Activated effector memory CD4-positive, alpha-beta T cell treated with anti-CD3 and anti-CD28 coated beads, Interleukin-2, amount 50 U/mL, for 16 hours (primary cell): ENCODE measurements around the gene VPS35L.
"Not testable (repeated sequence)": the region's sequence is repeated elsewhere in the genome, so short reads cannot be mapped to it uniquely, and the experiment has no call there.

Experiments used
- DNase-seq: peaks from one replicate; pipeline ENCODE4 v3.0.0-alpha.2; 2020

VPS35L gene

GRCh38 chr16:19655242-19655777, 99.8 kb downstream of the VPS35L start:
- DNase-seq: no peak

DNA sequence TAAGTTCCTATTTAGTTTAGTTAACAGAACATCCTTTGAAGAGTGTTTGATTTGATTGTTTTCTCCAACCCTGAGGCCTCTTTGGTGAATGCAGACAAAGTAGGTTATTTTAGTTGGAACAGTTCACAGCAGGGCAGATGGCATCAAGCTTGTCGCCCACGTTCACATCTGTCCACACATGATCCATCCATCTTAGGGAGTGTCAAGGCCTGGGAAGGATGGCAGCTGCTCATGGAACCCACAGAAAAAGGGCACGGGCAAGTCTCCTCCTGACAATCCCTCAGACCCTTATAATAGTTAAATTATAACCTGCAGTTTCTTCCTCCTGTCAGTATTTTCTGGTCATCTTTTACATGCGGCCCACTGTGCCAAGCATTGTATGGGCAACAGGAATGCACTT, 102.3 kb downstream of the VPS35L start:
- DNase-seq: no peak

GRCh38 chr16:19659554-19659953, 104.1 kb downstream of the VPS35L start:
- DNase-seq: no peak

DNA sequence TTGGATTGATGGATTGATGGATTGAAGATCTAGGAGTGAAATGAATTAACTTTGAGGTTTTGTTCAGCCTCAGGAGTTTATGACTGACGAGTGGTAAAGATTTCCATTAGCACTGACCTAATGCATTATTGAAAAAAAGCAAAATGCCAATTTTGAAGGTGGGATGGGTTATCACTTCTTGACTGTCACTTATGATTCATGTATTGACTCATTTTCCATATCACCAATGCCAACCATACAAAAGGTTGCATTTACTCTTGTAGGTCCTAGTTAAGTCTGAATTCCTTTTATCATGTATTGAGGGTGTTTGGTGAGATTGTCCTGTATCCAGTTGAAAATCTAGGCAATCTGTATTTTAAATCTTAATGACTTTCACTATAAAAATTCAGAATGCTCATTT, 104.9 kb downstream of the VPS35L start:
- DNase-seq: no peak

GRCh38 chr16:19662351-19662750, 106.8 kb downstream of the VPS35L start:
- no peak for DNase-seq

GRCh38 chr16:19664166-19664565, 108.7 kb downstream of the VPS35L start:
- DNase-seq: no peak

DNA sequence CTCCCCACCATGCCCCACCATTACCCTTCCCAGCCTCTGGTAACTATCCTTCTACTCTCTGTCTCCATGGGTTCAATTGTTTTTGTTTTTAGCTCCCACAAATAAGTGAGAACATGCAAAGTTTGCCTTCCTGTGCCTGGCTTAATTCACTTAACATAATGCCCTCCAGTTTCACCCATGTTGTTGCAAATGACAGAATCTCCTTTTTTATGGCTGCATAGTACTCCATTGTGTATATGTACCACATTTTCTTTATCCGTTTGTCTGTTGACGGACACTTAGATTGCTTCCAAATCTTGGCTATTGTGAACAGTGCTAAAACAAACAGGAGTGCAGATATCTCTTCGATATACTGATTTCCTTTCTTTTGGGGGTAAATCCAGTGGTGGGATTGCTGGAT, 109.8 kb downstream of the VPS35L start:
- not testable (repeated sequence) for DNase-seq

- no peak for DNase-seq
These were observed 111.0 kb downstream of the VPS35L start for GRCh38 chr16:19666477-19666876.

DNA sequence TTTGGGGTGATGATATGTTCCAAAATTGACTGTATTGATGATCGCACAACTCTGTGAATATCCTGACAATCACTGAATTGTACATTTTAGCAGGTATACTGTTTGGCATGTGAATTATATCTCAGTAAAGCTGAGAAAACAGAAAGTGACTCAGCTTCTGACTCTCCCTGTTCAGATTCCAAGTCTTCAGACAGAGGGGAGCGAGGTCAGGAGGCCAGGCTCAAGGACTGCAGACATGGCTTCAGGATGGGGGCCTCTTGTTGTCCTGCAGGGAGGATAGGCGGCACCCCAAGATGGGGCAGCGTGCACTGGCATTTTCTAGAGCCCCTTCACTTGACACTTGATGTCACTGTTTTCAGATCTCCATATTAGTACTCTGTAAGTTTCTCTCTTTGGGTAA, 116.9 kb downstream of the VPS35L start:
- no peak for DNase-seq

- DNase-seq: no peak
These were observed 119.0 kb downstream of the VPS35L start for GRCh38 chr16:19674485-19674884.

GRCh38 chr16:19677402-19677801, 121.9 kb downstream of the VPS35L start:
- DNase-seq: no peak

DNA sequence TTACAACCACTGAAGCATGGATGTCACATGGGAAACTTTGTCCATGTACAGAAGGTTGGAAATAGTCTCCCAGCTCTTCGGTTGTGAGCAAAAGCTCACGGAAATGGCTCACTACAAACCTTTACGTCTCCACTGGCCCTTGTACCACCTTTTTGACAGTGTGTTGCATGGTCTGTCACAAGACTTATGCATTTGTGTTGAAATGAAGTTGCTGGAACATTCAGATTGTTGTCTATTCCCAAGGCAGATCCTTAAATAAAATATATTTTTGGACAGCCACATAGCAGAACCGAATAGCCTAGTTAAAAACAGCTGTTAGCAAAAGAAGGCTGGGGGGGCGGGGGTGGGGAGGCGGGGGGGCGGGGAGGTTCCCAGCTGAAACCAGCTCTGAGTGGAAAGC, 123.3 kb downstream of the VPS35L start:
- DNase-seq: no peak

- DNase-seq: not testable (repeated sequence)
These were observed 123.8 kb downstream of the VPS35L start for GRCh38 chr16:19679281-19679680.

DNA sequence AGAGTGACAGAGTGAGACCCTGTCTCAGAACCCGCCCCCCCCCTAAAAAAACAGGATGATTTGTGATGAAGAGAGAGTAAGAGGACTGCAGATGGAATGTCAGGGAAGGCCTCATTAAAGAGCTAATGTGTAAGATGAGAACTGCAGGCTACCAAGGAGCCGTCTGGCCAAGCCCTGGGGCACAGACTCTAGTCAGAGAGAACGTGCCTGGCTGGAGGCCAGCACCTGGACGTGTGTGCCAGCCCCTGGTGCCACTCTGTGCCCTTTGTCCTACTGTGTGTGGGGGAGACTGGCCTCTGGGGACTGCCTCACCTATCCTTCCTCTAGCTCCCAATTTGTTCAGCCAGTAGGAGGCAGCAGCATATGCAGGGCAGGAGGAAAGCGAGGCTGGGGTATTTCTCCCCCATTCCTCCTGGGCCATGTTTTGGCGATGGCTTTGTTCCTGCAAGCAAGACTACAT, 125.4 kb downstream of the VPS35L start:
- no peak for DNase-seq

DNA sequence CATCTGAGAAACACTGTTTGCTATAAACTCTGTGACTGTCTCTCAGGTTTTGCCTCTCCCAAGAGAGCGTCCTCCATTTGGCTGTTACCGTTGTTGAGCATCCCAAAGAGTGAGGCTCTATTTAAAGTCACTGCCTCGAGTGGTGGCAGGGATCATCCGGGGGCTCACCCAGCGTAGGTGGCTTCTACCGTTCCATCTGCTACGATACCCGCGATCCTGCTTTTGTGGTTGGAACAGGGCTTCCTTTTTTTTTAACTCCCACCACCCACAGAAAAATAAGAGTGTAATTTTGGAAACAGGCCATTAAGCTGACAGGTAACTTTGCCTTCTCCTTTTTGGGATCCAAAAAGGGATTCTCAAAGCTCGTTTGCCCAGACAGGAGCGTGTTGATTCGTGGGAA, 126.1 kb downstream of the VPS35L start:
- DNase-seq: no peak

- no peak for DNase-seq
These were observed 128.1 kb downstream of the VPS35L start for GRCh38 chr16:19683453-19684236.

DNA sequence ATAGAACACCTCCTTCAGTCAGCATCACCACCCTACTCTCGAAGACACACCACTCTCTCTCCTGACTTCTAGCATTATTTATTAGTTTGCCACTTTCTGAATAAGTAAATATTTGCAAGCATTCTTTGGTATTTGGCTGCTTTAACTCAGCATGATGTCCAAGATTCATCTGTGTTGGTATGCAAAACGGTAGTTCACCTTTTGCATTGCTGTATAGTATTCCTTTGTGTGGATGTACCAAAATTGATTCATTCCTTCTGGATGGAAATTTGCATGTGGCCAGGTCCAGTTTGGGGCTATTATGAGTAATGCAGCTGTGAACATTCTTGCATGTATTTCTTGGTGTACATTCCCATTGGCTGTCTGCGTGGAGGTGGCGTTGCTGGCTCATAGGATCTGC, 129.7 kb downstream of the VPS35L start:
- DNase-seq: no peak

DNA sequence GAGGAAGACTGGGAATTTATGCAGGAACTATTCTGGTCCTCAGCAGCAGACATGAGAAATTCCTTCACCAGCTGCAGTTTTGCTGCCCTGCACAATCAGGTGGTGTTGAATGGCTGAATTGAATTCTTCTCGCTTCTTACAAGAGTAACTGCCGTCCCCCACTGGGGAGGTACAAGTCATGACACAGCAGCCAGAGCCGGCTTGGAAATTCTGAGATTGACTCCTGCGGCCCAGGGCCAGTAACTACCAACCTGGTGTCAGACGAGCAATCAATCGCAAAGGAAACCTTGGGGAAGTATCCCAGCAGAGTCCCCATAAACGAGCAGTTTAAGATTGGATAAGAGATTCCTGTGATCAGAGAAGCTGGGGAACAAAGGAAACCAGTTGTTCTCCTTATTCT, 131.8 kb downstream of the VPS35L start:
- DNase-seq: no peak

DNA sequence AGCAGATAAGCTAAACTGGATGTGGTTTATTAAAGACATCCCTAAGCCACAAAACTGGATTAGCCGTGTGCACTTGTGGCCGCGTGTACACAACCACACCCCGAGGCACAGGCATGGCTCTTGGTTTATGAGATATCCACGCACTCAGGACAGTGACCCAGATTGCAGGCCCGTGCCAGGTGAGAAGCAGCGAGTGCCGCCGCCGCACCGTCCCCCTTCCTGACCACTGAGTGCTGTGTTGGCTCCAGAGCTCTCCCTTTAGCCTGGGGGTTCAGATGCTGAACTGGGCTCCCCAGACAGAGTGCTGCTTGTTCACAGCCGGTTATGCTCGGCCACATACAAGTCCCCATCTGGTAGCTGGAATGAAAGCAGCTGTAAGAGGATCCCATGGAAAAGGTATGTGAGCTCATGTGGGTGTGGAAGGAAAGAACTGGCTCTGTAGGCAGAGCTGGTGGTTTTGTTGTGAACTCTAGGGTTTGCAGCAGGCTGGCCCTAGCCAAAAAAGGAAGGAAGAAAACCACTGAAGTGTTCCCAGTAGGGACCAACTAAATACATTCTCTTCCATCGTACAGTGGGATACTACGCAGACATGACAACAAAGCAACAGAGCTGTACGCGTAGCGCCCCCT, 133.0 kb downstream of the VPS35L start:
- DNase-seq: no peak

DNA sequence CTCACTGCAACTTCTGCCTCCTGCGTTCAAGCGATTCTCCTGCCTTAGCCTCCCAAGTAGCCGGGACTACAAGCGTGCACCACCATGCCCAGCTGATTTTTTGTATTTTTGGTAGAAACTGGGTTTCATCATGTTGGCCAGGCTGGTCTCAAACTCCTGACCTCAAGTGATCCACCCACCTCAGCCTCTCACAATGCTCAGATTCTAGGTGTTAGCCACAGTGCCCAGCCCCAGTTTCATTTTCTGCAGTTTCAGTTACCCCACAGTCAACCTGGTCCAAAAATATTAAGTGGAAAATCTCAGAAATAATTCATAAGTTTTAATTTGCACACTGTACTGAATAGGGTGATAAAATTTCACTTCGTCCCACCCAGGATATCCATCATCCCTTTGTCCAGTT, 133.8 kb downstream of the VPS35L start:
- DNase-seq: no peak

DNA sequence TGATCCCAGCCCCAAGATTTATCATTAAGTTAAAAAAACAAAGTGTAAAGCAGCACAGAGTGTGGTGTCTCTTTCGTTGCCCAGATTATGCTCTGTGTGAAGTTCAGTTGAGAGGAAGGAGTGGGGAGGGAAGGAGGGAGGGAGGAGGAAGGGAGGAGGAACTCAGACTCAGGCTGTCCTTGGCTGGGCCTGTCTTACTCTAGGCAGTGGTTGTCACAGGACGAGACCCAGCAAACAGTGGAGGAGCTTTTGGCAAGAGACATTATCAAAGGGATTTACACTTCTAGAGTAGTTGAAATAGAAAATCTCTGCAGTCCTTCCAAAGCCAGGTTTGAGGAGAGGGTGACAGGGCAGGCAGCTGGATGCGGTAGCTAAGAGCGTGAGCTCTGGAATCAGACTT, 134.7 kb downstream of the VPS35L start:
- DNase-seq: no peak

- DNase-seq: no peak
These were observed 135.7 kb downstream of the VPS35L start for GRCh38 chr16:19691161-19691711.

- DNase-seq: no peak
These were observed 139.5 kb downstream of the VPS35L start for GRCh38 chr16:19694989-19695388.

- DNase-seq: peak; percentile 79
These were observed 140.8 kb downstream of the VPS35L start for GRCh38 chr16:19696328-19696727.
